Uterus (tissue), 4 donors: ENCODE results near the gene OR2Y1. TPM values are rescaled to one million over a fixed set of nuclear protein-coding genes. Genes with fewer than 3 reads are reported as not detected.

ENCODE experiments used
- DNase-seq, 2 donors: peaks; one replicate each; pipeline ENCODE4 v3.0.0-alpha.2; 2019 to 2020
- H3K27ac ChIP-seq, 2 donors: fragments of 200-600 bp; sonication (generic); 1 replicate in 1 of 2; 2 replicates in 1 of 2; pipeline ENCODE4 v1.5.1; 2016 to 2018
- H3K27me3 ChIP-seq, 2 donors: fragments of 200-600 bp; sonication (generic); one replicate each; pipeline ENCODE4 v1.5.1; 2018 to 2019; ENCODE audit warnings: control low read depth in 1 of 2
- H3K36me3 ChIP-seq, 2 donors: fragments of 200-600 bp; sonication (generic); one replicate each; pipeline ENCODE4 v1.5.1; 2019; ENCODE audit warnings: control low read depth in 1 of 2
- H3K4me1 ChIP-seq, 2 donors: fragments of 200-600 bp; sonication (generic); one replicate each; pipeline ENCODE4 v1.5.1; 2018 to 2019; ENCODE audit warnings: control low read depth in 1 of 2
- H3K4me3 ChIP-seq, 2 donors: fragments of 200-600 bp; sonication (generic); 1 replicate in 1 of 2; 2 replicates in 1 of 2; pipeline ENCODE4 v1.5.1; 2018 to 2019; ENCODE audit warnings: mild to moderate bottlenecking in 1 of 2
- H3K9me3 ChIP-seq, 2 donors: fragments of 200-600 bp; sonication (generic); one replicate each; pipeline ENCODE4 v1.5.1; 2019; ENCODE audit warnings: control low read depth in 1 of 2
- POLR2A ChIP-seq, 2 donors: fragments of 450-650 bp; IDR thresholded peaks; one replicate each; pipeline ENCODE4 v1.6.1; 2016; ENCODE audit warnings: antibody characterized with exemption in 2 of 2, mild to moderate bottlenecking in 1 of 2, moderate library complexity in 1 of 2
- intact Hi-C: fragments of 100-400 bp; cut with DNase I; formaldehyde crosslinking; loops from one replicate; pipeline ENCODE4 v1.15.1; 2023; ENCODE audit warnings: low total_unique reads
- total RNA-seq, 4 donors: library from RNA; depleted of rRNA in 3 of 4; stranded (reverse); fragments of >200 nt in 3 of 4; gene quantifications; one replicate each; pipeline versions ENCODE4 v1.1.0 to v1.2.4, GENCODE V29; 2014 to 2023
- TF ChIP-seq, protein P1 (sequence below), 4 experiments: fragments of 200-600 bp in 2 of 4; fragments of 450-650 bp in 2 of 4; sonication (generic) in 2 of 4; IDR thresholded peaks; one replicate each; pipeline ENCODE4 v1.5.1; 2016 to 2019; ENCODE audit warnings: antibody characterized with exemption in 4 of 4, mild to moderate bottlenecking in 2 of 4, moderate library complexity in 1 of 4
- donor health status: DM: yes; HTN: yes; CAD: no.

Gene OR2Y1
- total RNA-seq, 4 donors from 2014 or later, result not detected

DNA sequence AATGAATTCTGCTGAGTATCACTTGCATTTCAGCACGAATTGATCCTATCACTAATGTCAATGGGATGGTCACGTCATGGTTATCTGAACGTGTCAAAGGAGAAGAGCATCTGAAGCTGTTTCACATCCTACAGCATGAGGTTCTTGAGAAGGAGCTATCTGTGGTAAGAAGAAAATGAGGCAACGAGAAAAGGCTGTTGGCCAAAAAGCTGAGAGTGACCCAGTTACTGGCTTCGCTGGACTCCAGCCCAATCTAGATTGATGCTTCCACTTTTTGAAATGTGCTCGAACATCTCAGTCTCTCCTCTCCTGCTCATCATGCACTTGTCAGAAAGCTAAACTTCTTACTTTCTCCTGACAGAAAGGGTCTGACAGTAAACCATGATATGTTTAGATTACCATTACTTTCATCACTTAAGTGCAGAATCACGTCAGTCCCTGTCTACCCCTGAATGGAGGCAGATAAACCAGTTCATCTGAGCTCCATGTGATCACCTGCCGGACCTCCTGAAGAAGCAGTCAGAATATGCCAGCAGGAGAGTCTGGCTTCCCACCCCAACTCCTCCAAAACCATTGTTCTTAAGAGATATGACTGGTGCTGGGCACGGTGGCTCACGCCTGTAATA lies 40.2 kb upstream of the OR2Y1 start:
- TF ChIP-seq, protein P1, sequence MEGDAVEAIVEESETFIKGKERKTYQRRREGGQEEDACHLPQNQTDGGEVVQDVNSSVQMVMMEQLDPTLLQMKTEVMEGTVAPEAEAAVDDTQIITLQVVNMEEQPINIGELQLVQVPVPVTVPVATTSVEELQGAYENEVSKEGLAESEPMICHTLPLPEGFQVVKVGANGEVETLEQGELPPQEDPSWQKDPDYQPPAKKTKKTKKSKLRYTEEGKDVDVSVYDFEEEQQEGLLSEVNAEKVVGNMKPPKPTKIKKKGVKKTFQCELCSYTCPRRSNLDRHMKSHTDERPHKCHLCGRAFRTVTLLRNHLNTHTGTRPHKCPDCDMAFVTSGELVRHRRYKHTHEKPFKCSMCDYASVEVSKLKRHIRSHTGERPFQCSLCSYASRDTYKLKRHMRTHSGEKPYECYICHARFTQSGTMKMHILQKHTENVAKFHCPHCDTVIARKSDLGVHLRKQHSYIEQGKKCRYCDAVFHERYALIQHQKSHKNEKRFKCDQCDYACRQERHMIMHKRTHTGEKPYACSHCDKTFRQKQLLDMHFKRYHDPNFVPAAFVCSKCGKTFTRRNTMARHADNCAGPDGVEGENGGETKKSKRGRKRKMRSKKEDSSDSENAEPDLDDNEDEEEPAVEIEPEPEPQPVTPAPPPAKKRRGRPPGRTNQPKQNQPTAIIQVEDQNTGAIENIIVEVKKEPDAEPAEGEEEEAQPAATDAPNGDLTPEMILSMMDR (IDR thresholded peaks at IDR 0.05), result no peak
- TF ChIP-seq POLR2A (IDR thresholded peaks at IDR 0.05), result no peak
- Histone ChIP-seq H3K4me1 (peaks cover 0 to 2% of the 10 kb centered on the region in 2 donors), H3K27me3 (no peaks in the 10 kb centered on the region), H3K4me3 (no peak overlapping the region), H3K9me3 (no peaks in the 10 kb centered on the region), H3K27ac (no peak overlapping the region), H3K36me3 (no peaks in the 10 kb centered on the region)
- intact Hi-C loops, result loop anchor here (10.0 kb wide), 1 partner anchor 85 kb away; the partner anchor contains the start of gene ZFP62
- no peak for DNase-seq

DNA sequence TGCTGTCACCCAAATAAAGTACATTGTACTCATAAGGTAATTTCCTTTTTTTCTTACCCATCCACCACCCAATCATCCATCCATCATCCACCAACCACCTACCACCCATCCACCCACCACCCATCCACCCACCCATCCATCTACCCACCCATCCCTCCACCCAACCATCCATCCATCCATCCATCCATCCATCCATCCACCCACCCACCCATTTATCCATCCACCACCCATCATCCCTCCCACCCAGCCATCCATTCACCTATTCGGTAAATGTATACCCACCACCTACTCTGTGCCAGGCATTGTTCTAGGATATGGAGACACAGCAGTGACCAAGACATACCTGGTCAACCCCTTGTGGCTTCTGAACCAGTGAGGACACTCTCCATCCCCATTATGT lies 37.6 kb upstream of the OR2Y1 start:
- H3K4me1 ChIP-seq, result no peaks in the 10 kb centered on the region
- intact Hi-C loops, result no loop called here
- TF ChIP-seq, protein P1 (IDR thresholded peaks at IDR 0.05), result no peak
- TF ChIP-seq POLR2A (IDR thresholded peaks at IDR 0.05), result no peak
- no peaks in the 10 kb centered on the region for H3K27me3 ChIP-seq
- H3K27ac ChIP-seq, result no peak overlapping the region
- DNase-seq, result no peak
- H3K36me3 ChIP-seq, result no peaks in the 10 kb centered on the region
- H3K9me3 ChIP-seq, result no peaks in the 10 kb centered on the region
- no peak overlapping the region for H3K4me3 ChIP-seq

- intact Hi-C loops, result no loop called here
- no peaks in the 10 kb centered on the region for H3K9me3 ChIP-seq
- TF ChIP-seq, protein P1 (IDR thresholded peaks at IDR 0.05), result no peak
- no peak for TF ChIP-seq POLR2A (IDR thresholded peaks at IDR 0.05)
- H3K27ac ChIP-seq, result no peak overlapping the region
- no peaks in the 10 kb centered on the region for H3K27me3 ChIP-seq
- H3K4me1 ChIP-seq, result no peaks in the 10 kb centered on the region
- DNase-seq, result no peak
- H3K36me3 ChIP-seq, result no peaks in the 10 kb centered on the region
- H3K4me3 ChIP-seq, result no peak overlapping the region
These were observed 36.5 kb upstream of the OR2Y1 start for GRCh38 chr5:180776376-180776775.

DNA sequence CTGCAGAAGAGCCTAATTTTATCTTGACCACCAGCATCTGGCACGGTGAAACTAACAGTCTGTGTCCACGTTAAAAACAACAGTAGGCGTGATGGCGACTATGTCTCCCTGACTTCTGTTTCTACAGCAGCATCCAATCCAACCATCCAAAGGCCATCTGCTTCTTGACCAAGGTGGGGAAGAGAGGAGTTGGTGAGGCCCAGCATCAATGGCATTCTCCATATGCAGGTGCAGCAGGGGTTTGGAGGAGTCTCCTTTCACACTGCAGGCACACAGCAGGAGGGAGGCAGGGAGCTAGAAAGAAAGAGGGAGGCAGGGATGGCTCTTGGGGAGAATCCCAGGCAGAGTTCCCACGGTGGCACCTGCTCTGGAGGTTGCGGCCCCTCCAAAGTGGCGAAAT lies 35.8 kb upstream of the OR2Y1 start:
- no peak overlapping the region for H3K27ac ChIP-seq
- intact Hi-C loops, result no loop called here
- no peak overlapping the region for H3K4me3 ChIP-seq
- no peaks in the 10 kb centered on the region for H3K36me3 ChIP-seq
- TF ChIP-seq, protein P1 (IDR thresholded peaks at IDR 0.05), result no peak
- TF ChIP-seq POLR2A (IDR thresholded peaks at IDR 0.05), result no peak
- DNase-seq, result no peak
- H3K9me3 ChIP-seq, result no peaks in the 10 kb centered on the region
- H3K4me1 ChIP-seq, result no peaks in the 10 kb centered on the region
- H3K27me3 ChIP-seq, result no peaks in the 10 kb centered on the region

DNA sequence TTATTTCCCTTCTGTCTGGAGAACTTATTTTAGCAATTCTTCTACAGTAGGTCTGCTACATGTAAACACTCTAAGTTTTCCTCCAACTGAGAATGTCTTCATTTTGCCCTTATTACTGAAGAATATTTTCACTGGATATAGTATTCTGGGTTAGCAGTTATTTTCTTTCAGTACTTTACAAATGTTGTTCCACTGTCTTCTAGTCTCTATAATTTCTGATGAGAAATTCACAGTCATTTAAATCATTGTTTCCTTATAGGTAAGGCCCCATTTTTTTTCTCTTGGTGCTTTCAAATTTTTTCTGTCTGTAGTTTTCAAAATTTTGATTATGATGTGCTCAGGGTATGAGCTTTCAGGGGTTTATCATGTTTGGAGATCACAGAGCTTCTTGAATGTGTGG lies 32.0 kb upstream of the OR2Y1 start:
- Histone ChIP-seq H3K27ac (no peak overlapping the region), H3K9me3 (no peaks in the 10 kb centered on the region), H3K27me3 (no peaks in the 10 kb centered on the region), H3K4me1 (no peaks in the 10 kb centered on the region), H3K36me3 (no peaks in the 10 kb centered on the region), H3K4me3 (no peak overlapping the region)
- intact Hi-C loops, result no loop called here
- TF ChIP-seq, protein P1 (IDR thresholded peaks at IDR 0.05), result no peak
- TF ChIP-seq POLR2A (IDR thresholded peaks at IDR 0.05), result no peak
- no peak for DNase-seq
